A549 (cell line): ENCODE results near the gene EIF5. TPM values are rescaled to one million over a fixed set of nuclear protein-coding genes. Genes with fewer than 3 reads are reported as not detected.
A peak's percentile ranks its signal among the peaks of the same experiment; 100 is the strongest.

ENCODE experiments used
- ATAC-seq, 2 experiments: fragments of 200-7000 bp in 1 of 2; fragments of >200 bp in 1 of 2; cut with Nextera tagmentation in 1 of 2; cut with Tn5 transposase in 1 of 2; 3 replicates each; pipeline versions ENCODE4 v1.8.0 to v1.9.1; 2018 to 2020; ENCODE audit warnings: mild to moderate bottlenecking in 1 of 2, moderate library complexity in 1 of 2
- CTCF ChIA-PET: fragments of 300-600 bp; sonication (Branson Sonifier 250); formaldehyde crosslinking; extraction: SDS; loops from one replicate; lab custom pipeline; 2021; ENCODE audit warnings: antibody characterized with exemption, inconsistent platforms; lab: Yijun Ruan, JAX
- POLR2A ChIA-PET: fragments of 350-600 bp; formaldehyde crosslinking; extraction: SDS; loops from one replicate; lab custom pipeline; 2021; ENCODE audit warnings: antibody characterized with exemption, inconsistent platforms; lab: Yijun Ruan, JAX
- DNase-seq, 2 experiments: peaks; one replicate each; pipeline versions ENCODE4 v3.0.0 to v3.0.0-alpha.2; 2011 to 2016; ENCODE audit warnings: low read depth in 1 of 2, low spot score in 1 of 2
- FAIRE-seq: peaks from 2 replicates; lab custom pipeline; 2011; peaks lifted over from hg19 to GRCh38; lab: Jason Lieb, UNC
- H3K27ac ChIP-seq, 2 experiments: fragments of >200 bp; sonication (Bioruptor Twin); formaldehyde crosslinking; 3 replicates each; pipeline ENCODE4 v1.5.1; 2016 to 2017
- H3K4me1 ChIP-seq: fragments of >200 bp; sonication (Bioruptor Twin); formaldehyde crosslinking; 3 replicates; pipeline ENCODE4 v1.6.1; 2016
- H3K4me2 ChIP-seq: fragments of >200 bp; sonication (Bioruptor Twin); formaldehyde crosslinking; 3 replicates; pipeline ENCODE4 v1.6.1; 2016
- H3K4me3 ChIP-seq: fragments of >200 bp; sonication (Bioruptor Twin); formaldehyde crosslinking; 3 replicates; pipeline ENCODE4 v1.5.1; 2016
- H3K9me3 ChIP-seq: fragments of >200 bp; sonication (Bioruptor Twin); formaldehyde crosslinking; 3 replicates; pipeline ENCODE4 v1.6.1; 2016
- CBX2 ChIP-seq: fragments of 200-600 bp; sonication (generic); IDR thresholded peaks from 2 replicates; pipeline ENCODE4 v1.6.1; 2016; ENCODE audit warnings: low read depth, mild to moderate bottlenecking, borderline replicate concordance
- ESRRA ChIP-seq: fragments of 150-350 bp; IDR thresholded peaks from 2 replicates; pipeline ENCODE4 v1.6.1; 2014; ENCODE audit warnings: mild to moderate bottlenecking, low read length, borderline replicate concordance
- FOSL2 ChIP-seq, 2 experiments: fragments of 450-650 bp in 1 of 2; fragments of >200 bp in 1 of 2; sonication (Bioruptor Twin) in 1 of 2; formaldehyde crosslinking; IDR thresholded peaks; 2 replicates each; pipeline versions ENCODE4 v1.5.0 to v1.6.1; 2016 to 2020; ENCODE audit warnings: mild to moderate bottlenecking in 1 of 2, moderate library complexity in 1 of 2
- HOXA7 ChIP-seq: fragments of 250-450 bp; sonication (Bioruptor Pico); IDR thresholded peaks from 2 replicates; pipeline ENCODE4 v1.5.0; 2020; ENCODE audit warnings: mild to moderate bottlenecking, moderate library complexity
- HOXB5 ChIP-seq: fragments of 250-450 bp; sonication (Bioruptor Pico); IDR thresholded peaks from 2 replicates; pipeline ENCODE4 v1.5.0; 2020; ENCODE audit warnings: mild to moderate bottlenecking, moderate library complexity
- KDM1A ChIP-seq: fragments of 200-600 bp; sonication (generic); IDR thresholded peaks from 2 replicates; pipeline ENCODE4 v1.6.1; 2016; ENCODE audit warnings: low read depth, mild to moderate bottlenecking
- PHF8 ChIP-seq: fragments of 200-600 bp; sonication (generic); IDR thresholded peaks from 2 replicates; pipeline ENCODE4 v1.6.1; 2016; ENCODE audit warnings: low read depth, mild to moderate bottlenecking, antibody characterized with exemption, moderate library complexity, borderline replicate concordance
- POLR2A ChIP-seq: IDR thresholded peaks from 2 replicates; pipeline ENCODE4 v1.6.1; 2012; ENCODE audit warnings: mild to moderate bottlenecking, low read length
- ZC3H11A ChIP-seq: fragments of 450-650 bp; IDR thresholded peaks from 2 replicates; pipeline ENCODE4 v1.6.1; 2014; ENCODE audit warnings: antibody characterized with exemption, mild to moderate bottlenecking
- ZSCAN20 ChIP-seq: fragments of 250-450 bp; sonication (Bioruptor Pico); IDR thresholded peaks from 2 replicates; pipeline ENCODE4 v1.8.0; 2022; ENCODE audit warnings: mild to moderate bottlenecking, moderate library complexity
- WGBS: methylation state at CpG from one replicate; pipeline ENCODE4 v1.1.6; 2017; ENCODE audit errors: missing lambda C conversion rate; 5-methylcytosine and 5-hydroxymethylcytosine counted together
- polyA plus RNA-seq, 4 experiments: library from polyadenylated mRNA; depleted of rRNA in 3 of 4; stranded (reverse); fragments of >200 nt; fragmentation: RNase III in 1 of 4; extraction: RNeasy Plus Mini Kit Qiagen cat#74134 plus additional on column Dnase treatment in 1 of 4; gene quantifications; 2 replicates in 3 of 4; 3 replicates in 1 of 4; pipeline ENCODE4 v1.2.3, GENCODE V29; 2011 to 2017
- TF ChIP-seq, protein P1 (sequence below): fragments of 150-350 bp; IDR thresholded peaks from 2 replicates; pipeline ENCODE4 v1.6.1; 2014; ENCODE audit warnings: low read depth, mild to moderate bottlenecking, low read length
- TF ChIP-seq, protein P2 (sequence below): fragments of 200-600 bp; sonication (generic); IDR thresholded peaks from 2 replicates; pipeline ENCODE4 v1.6.1; 2016; ENCODE audit warnings: antibody characterized with exemption, mild to moderate bottlenecking, moderate library complexity

Gene EIF5
- polyA plus RNA-seq, 2 of the 4 experiments (the other 2 are of a cell fraction): 276 to 591 TPM

DNA sequence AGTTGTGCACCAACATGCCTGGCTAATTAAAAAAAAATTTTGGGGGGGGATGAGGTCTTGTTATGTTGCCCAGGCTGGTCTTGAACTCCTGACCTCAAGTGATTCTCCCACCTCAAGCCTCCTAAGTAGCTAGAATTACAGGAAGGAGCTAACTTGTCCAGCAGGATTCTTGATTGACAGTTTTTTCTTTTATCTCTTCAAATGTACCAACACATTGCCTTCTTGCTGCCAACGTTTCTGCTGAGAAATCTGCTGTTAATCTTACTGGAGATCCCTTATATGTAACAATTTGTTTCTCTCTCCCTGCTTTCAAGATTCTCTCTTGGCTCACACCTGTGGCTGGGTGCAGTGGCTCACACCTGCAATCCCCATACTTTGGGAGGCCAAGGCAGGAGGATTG is 28.7 kb downstream of the EIF5 start:
- 0% methylated on average over 1 of the region's 1 CpG for WGBS
- FAIRE-seq (no peak), DNase-seq (peak in 1 of 2 experiments; percentile 58), ATAC-seq (no peak)
- CTCF ChIA-PET: interaction anchor here (1.0 to 3.0 kb wide), 3 partner anchors 22 to 285 kb away, joined by 3 to 12 read pairs (median 3); no protein-coding TSS in a partner anchor
- POLR2A ChIA-PET: no interaction called here
- Histone ChIP-seq H3K4me3 (no peak overlapping the region), H3K4me1 (0 out of 3 replicates have a peak, but pooled peaks cover 5% of the 10 kb centered on the region), H3K27ac (peak overlapping the region; percentile 56 to 58; a peak in 5 of 6 replicates), H3K9me3 (peaks cover 29% of the 10 kb centered on the region), H3K4me2 (no peak overlapping the region)
- TF ChIP-seq, protein P1, sequence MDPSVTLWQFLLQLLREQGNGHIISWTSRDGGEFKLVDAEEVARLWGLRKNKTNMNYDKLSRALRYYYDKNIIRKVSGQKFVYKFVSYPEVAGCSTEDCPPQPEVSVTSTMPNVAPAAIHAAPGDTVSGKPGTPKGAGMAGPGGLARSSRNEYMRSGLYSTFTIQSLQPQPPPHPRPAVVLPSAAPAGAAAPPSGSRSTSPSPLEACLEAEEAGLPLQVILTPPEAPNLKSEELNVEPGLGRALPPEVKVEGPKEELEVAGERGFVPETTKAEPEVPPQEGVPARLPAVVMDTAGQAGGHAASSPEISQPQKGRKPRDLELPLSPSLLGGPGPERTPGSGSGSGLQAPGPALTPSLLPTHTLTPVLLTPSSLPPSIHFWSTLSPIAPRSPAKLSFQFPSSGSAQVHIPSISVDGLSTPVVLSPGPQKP: no peak
- TF ChIP-seq HOXB5 (CRISPR knock-in tag) (no peak), ESRRA (no peak), HOXA7 (CRISPR knock-in tag) (no peak), KDM1A (0 out of 2 replicates have a peak, but pooled peaks have one; percentile 21)
- TF ChIP-seq, protein P2, sequence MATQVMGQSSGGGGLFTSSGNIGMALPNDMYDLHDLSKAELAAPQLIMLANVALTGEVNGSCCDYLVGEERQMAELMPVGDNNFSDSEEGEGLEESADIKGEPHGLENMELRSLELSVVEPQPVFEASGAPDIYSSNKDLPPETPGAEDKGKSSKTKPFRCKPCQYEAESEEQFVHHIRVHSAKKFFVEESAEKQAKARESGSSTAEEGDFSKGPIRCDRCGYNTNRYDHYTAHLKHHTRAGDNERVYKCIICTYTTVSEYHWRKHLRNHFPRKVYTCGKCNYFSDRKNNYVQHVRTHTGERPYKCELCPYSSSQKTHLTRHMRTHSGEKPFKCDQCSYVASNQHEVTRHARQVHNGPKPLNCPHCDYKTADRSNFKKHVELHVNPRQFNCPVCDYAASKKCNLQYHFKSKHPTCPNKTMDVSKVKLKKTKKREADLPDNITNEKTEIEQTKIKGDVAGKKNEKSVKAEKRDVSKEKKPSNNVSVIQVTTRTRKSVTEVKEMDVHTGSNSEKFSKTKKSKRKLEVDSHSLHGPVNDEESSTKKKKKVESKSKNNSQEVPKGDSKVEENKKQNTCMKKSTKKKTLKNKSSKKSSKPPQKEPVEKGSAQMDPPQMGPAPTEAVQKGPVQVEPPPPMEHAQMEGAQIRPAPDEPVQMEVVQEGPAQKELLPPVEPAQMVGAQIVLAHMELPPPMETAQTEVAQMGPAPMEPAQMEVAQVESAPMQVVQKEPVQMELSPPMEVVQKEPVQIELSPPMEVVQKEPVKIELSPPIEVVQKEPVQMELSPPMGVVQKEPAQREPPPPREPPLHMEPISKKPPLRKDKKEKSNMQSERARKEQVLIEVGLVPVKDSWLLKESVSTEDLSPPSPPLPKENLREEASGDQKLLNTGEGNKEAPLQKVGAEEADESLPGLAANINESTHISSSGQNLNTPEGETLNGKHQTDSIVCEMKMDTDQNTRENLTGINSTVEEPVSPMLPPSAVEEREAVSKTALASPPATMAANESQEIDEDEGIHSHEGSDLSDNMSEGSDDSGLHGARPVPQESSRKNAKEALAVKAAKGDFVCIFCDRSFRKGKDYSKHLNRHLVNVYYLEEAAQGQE: no peak

DNA sequence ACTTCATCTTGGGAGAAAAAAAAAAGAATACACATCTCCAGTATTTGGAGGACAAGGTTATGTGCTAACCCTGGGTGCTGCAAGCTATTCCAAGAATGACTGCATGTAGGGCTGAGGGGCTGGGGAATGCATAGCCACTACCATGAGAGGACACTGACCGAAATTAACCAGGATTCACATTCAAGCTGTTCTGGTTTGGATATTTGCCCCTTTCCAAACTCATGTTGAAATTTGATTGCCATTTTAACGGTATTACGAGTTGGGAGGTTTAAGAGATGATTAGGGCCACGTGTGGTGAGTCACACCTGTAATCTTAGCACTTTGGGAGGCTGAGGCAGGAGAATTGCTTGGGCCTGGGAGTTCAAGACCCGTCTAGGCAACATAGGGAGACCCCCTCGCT is 32.7 kb downstream of the EIF5 start:
- Histone ChIP-seq H3K27ac (no peak overlapping the region), H3K9me3 (peaks cover 20% of the 10 kb centered on the region), H3K4me2 (no peak overlapping the region), H3K4me3 (no peak overlapping the region), H3K4me1 (0 out of 3 replicates have a peak, but pooled peaks cover 9% of the 10 kb centered on the region)
- FAIRE-seq (no peak), DNase-seq (no peak), ATAC-seq (no peak)
- CTCF ChIA-PET: interaction anchor here (1.1 to 3.4 kb wide), 3 partner anchors 24 to 261 kb away, joined by 4 to 14 read pairs (median 5); no protein-coding TSS in a partner anchor
- POLR2A ChIA-PET: no interaction called here
- TF ChIP-seq PHF8 (no peak), KDM1A (no peak)
- 67% methylated on average over 6 of the region's 6 CpGs for WGBS

DNA sequence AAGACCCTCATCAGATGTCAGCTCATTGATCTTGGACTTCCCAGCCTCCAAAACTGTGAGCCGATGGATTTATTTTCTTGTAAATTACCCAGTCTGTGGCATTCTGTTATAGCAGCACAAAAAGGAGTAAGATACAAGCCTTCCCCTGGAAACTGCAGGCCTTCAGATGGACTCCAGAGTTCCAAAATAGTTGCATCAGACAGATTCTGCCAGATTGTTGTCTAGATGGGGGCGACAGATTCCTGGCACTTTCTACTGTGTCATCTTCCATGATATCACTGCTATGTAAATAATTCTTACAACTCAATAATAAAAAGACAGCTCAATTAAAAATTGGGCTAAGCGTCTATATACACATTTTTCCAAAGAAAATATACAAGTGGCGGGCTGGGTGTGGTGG is 34.0 kb downstream of the EIF5 start:
- Histone ChIP-seq H3K27ac (peak overlapping the region in 1 of 2 experiments; percentile 45; a peak in 3 of 6 replicates), H3K4me3 (no peak overlapping the region), H3K9me3 (peaks cover 9% of the 10 kb centered on the region), H3K4me2 (no peak overlapping the region; the same call in 2 of the 3 replicates), H3K4me1 (peaks cover 21% of the 10 kb centered on the region)
- DNase-seq (no peak), FAIRE-seq (no peak), ATAC-seq (peak in 1 of 2 experiments; percentile 16; a peak in 1 of 6 replicates)
- no peak for TF ChIP-seq POLR2A
- TF ChIP-seq ZSCAN20 (CRISPR knock-in tag): no peak
- POLR2A ChIA-PET: no interaction called here
- CTCF ChIA-PET: interaction anchor here (1.1 to 3.4 kb wide), 5 partner anchors 10 to 262 kb away, joined by 3 to 14 read pairs (median 4); no protein-coding TSS in a partner anchor
- WGBS: 73% methylated on average over 4 of the region's 4 CpGs

DNA sequence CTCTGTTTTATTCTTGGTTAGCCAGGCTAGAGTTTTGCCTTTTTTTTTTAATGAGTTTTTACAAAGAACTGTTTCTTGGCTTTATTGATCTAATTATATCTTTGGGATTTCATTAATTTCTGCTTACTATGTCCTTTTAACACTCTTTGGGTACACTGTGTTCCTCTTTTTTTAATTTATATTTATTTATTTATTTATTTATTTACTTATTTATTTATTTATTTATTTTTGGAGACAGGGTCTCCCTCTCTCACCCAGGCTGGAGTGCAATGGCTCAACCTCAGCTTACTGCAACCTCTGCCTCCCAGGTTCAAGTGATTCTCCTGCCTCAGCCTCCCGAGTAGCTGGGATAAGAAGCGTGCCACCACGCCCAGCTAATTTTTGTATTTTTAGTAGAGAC is 36.0 kb downstream of the EIF5 start:
- DNase-seq (no peak), ATAC-seq (no peak), FAIRE-seq (no peak)
- peaks cover under 1% of the 10 kb centered on the region; the same call in 1 of the 3 replicates for H3K9me3 ChIP-seq
- peak; percentile 88 for TF ChIP-seq ZC3H11A
- TF ChIP-seq FOSL2 (IDR thresholded peaks at IDR 0.05): no peak
- TF ChIP-seq FOSL2 (CRISPR knock-in tag; IDR thresholded peaks at IDR 0.05): no peak
- no peak for TF ChIP-seq CBX2
- no peak overlapping the region for H3K27ac ChIP-seq
- H3K4me3 ChIP-seq: no peak overlapping the region
- peaks cover 23% of the 10 kb centered on the region for H3K4me1 ChIP-seq
- POLR2A ChIA-PET: no interaction called here
- H3K4me2 ChIP-seq: no peak overlapping the region
- 100% methylated on average over 3 of the region's 3 CpGs for WGBS
- CTCF ChIA-PET: interaction anchor here (1.3 kb wide), 1 partner anchor 23 kb away, joined by 3 read pairs; no protein-coding TSS in a partner anchor
